H54 (cell line): ENCODE results near the gene ELP4.

Experiments
- DNase-seq: peaks from one replicate; pipeline ENCODE4 v3.0.0; 2011; ENCODE audit warnings: low spot score, mixed read lengths; ENCODE audit not compliant: insufficient read length
- FAIRE-seq: peaks from 3 replicates; lab custom pipeline; 2011; peaks lifted over from hg19 to GRCh38; lab: Jason Lieb, UNC
- POLR2A ChIP-seq: IDR thresholded peaks from 2 replicates; pipeline ENCODE4 v1.6.1; 2011; ENCODE audit warnings: low read depth, mild to moderate bottlenecking, low read length

ELP4 gene

DNA sequence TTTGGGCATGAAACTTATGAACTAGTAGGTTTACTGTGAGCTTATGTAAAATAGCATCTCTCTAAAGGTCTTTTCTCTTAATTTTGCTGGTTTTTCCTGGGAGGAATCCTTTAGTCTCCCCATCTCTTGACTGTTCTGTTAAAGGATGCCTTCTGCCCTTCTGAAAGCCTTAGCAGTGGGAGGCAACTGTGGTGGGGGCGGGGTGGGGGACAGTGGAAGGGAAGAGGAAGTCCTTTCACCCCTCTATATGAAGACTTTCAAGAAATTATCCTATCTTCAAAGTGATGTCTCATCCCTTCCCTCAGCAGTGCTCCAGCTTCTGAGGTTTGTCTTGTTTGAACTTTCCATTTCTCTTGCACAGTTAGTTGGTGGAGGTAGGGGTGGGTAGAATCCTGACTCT lies 73.1 kb downstream of the ELP4 start:
- FAIRE-seq (no peak), DNase-seq (no peak)
- no peak for TF ChIP-seq POLR2A

DNA sequence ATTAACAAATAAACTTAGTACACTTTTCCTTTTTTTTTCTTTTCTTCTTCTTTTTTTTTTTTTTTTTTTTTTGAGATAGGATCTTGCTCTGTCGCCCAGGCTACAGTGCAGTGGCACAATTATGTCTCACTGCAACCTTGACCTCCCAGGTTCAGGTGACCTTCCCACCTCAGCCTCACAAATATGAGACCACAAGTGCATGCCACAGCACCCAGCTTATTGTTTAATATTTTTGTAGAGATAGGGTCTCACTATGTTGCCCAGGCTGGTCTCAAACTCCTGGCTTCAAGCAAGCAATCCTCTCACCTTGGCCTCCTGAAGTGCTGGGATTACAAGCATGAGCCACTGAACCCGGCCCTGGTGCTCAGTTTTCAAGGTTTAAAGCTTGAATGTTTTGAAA lies 88.9 kb downstream of the ELP4 start:
- DNase-seq (no peak), FAIRE-seq (no peak)
- no peak for TF ChIP-seq POLR2A

DNA sequence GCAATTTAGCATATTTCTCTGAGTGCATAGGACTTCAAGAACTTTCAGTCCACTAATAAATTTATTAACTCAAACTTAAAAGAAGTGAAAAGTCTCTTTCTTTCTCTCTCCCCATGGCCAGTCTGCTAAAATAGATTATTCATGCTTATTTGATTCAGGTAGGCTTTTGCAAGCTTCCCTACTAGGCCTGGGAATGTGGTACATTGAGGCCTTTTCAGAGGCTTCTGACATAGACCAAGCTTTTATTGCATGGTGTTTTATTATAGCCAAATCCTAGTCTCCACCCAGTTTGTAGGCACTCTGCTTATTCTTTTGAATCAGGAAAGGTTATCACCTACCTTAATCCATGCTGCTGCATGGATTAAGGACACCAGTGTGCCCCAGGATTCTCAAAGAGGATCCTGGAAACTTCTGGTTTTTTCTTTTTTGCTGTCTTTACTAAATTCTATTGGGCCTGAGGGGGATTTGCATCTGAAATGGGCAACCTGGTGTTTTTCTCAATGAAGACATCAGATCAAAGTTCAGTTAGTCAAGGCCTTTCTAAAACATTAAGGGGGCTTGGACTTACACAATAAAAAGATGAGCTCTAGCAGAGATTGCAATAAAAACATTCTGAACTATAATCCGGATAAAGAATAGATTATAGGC lies 92.2 kb downstream of the ELP4 start:
- DNase-seq (no peak), FAIRE-seq (no peak)
- TF ChIP-seq POLR2A, result no peak

- FAIRE-seq (no peak), DNase-seq (no peak)
- no peak for TF ChIP-seq POLR2A
These were observed 97.3 kb downstream of the ELP4 start for GRCh38 chr11:31606893-31607292.

DNA sequence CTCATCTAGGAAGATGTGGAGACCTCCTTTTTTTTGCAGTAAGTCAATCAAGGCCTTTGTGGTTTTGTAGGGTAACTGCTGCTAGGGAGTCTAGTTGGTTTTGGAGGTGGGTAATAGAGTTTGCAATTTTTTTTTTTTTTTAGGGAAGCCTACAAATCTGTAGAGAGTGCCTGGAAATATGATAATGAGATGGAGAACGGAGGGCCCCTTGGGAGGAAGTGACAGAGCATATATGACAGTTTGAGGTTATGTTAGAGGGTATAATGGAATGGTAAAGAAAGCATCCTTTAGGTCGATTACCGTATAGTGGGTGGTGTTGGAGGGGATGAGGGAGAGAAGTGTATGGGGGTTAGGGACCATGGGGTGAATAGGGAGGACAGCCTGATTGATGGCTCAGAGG lies 98.3 kb downstream of the ELP4 start:
- FAIRE-seq (no peak), DNase-seq (no peak)
- no peak for TF ChIP-seq POLR2A

DNA sequence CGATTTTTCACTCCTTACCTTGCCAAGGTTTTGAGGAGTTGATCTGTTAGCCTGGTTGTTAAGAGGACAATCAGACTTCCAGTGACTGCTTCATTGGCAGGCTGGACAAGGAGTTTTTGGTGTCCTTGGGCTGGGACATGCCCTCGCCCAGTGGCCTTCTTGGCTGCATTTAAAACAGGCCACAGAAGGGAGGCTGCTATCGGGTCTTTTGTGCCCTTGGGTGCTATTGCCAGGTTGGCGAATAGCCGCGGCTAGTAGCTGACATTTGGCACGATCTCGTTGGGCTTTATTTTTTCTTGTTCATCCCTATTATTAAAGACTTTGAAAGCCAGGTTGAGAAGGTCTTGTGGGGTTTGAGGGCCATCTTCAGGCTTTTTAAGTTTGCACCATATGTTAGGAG lies 99.4 kb downstream of the ELP4 start:
- TF ChIP-seq POLR2A, result no peak
- DNase-seq (no peak), FAIRE-seq (no peak)

DNA sequence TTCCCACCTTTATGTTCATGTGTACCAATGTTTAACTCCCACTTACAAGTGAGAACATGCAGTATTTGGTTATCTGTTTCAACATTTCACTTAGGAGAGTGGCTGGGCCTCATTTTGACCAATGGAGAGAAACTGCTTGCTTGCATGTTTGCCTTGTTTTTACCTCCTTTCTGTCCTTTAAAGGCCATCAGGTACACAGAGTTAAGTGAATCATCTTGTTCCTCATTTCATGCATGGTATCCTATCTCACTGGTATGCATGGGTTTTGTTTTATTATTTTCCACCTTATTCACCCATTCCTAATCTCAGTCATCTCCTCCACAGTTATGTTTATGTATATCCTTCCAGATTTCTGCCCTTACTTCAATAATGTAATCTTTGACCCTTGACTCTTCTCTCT lies 101.0 kb downstream of the ELP4 start:
- no peak for FAIRE-seq
- no peak for DNase-seq
- TF ChIP-seq POLR2A, result no peak

DNA sequence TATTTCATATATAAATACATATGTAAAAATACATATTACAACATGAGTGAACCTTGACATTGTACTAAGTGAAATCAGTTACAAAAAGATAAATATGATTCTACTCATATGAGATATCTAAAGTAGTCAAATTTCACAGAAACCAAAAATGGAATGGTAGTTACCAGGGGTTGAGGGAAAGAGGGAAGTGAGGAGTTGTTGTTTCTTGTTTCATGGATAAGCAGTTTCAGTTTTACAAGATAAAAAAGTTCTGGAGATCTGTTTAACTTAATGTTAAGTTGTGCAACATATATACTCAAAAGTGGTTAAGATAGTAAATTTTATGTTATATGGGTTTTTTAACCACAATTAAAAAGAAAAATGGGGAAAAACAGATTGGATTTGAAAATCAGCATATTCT lies 107.7 kb downstream of the ELP4 start:
- FAIRE-seq (no peak), DNase-seq (no peak)
- no peak for TF ChIP-seq POLR2A

DNA sequence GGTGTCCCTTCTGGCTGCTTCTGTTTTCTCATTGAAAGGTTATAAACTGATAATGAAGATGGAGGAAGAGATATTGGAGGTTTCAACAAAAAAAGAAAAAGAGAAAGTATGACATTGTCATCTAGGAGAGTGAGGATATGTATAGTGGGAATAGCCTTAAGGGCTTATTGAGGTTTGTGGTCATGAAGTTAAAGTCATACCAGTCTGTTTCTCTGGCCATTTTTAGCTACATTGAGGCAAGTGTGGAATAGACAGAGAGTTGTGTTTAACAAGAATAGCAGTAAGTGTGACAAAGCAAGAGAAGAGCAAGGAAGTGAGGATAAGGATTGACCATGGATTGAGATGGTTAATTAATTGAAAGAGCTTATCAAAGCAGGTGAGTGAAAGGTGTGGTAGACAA lies 110.4 kb downstream of the ELP4 start:
- DNase-seq, result no peak
- no peak for FAIRE-seq
- TF ChIP-seq POLR2A, result no peak

GRCh38 chr11:31620434-31620833 lies 110.9 kb downstream of the ELP4 start:
- DNase-seq, result no peak
- TF ChIP-seq POLR2A, result no peak
- FAIRE-seq, result peak; percentile 6

GRCh38 chr11:31625868-31626267 lies 116.3 kb downstream of the ELP4 start:
- no peak for DNase-seq
- TF ChIP-seq POLR2A, result no peak
- peak; percentile 48 for FAIRE-seq

GRCh38 chr11:31628111-31628510 lies 118.5 kb downstream of the ELP4 start:
- DNase-seq, result no peak
- TF ChIP-seq POLR2A, result no peak
- FAIRE-seq, result no peak

DNA sequence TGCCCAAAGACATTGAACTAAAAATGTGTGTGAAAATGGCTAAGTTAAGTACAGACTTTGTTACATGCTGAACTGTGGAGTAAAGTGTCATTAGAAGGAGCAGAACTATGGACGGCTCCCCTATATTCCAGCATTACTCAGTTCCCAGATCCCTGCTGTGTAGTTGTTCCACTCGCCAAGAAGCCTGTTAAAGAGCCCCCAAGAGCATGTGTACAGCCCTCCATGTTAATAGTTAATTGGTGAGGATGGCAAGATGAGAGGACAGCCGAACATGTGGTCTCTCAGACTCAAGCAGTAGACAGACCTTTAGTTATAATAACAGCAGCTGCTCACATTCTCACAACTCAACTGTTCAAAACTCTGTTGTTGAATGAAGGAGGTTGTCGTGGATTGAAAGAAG lies 127.4 kb downstream of the ELP4 start:
- DNase-seq, result no peak
- FAIRE-seq, result no peak
- TF ChIP-seq POLR2A, result no peak

DNA sequence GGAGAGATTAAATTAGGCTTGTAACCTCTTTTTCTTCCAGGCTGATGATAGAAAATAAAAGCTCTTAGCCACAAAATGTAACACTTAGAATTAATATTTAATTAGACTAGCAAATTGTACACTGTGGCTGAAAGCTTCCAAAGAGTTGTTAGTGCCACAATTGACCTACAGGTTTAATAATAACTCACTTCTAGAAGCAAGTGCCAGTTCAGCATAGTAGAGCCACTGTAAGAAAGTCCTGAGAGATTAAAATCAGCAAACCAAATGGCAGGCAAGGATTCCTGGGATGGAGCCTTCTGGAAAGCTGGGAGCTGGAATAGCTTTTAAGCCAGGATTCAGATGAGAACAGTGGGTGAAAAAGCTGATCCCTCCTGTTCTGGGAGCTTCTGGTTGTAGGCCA lies 131.0 kb downstream of the ELP4 start:
- FAIRE-seq (no peak), DNase-seq (no peak)
- TF ChIP-seq POLR2A, result no peak

- DNase-seq, result no peak
- FAIRE-seq, result peak; percentile 33
- TF ChIP-seq POLR2A, result no peak
These were observed 132.0 kb downstream of the ELP4 start for GRCh38 chr11:31641477-31642062.
